ENCODE results near the gene C5orf58.

The C5orf58 gene, protein sequence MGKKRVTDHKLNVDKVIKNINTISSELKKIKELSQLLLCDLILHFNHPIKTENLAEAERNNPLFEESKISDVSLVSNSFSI

DNA sequence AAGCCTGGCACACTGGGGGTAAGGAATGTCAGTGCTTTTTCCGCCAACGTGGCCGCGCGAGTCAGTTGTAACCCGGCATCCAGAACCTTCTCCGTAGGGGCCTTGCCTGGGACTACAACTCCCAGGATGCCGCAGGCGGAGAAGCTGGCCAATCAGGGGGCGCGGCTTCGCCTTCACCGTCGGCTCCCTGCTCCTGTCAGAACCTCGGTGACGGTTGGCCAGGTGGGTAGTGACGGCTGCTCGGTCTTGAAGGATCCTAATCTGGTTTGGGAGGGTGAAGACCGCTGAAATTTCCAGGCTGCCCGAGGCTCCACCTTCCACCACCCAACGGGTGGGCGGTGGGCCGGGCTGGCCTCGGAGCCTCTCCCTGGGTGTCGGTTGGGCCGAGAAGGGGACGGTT, at the start of gene C5orf58:
Gene C5orf58, plus strand, starts transcription at position 200 of the 400 bp plus-strand sequence. CDS start 1,992 bp downstream, outside the sequence.
- DNase-seq = no peak

DNA sequence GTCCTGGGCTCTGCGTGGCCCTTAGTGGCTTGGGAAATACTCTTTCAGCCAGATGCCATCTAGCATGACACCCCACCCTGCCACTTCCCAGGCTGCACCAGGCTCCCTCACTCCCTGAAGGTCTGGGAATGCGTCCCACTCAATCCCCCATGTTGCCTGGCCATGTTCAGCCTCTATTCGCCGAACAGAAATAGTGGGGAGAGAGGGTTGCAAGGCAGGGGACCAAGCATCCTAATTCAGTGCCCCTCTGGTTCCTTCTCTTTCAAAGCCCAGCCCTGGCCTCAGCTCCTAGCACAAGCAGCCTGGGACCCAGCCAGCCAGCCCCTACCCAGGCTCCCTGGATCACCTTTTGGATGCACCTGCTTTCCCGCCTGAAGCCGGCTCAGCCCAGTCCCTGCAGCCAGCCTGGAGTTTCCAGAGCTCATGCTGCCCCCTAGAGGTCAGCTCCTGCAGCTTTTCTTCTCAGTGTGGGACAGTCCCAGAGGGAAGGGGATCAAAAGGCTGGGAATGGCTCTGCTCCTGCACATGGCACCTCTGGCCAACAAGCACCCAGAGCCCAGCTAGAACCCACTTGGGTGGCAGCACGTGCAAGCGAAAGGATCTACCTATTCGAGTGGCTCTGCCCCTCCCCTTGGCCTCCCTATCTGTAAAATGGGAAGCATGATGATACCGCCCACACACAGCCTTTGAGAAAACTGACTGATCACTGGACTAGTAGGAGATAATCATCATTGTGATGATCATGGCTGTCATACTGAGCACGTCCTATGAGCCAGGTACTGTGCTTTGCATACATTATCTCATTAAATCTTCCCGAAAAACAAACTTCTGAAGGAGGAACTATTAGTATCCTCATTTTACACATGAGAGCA, 48.7 kb upstream of the C5orf58 start:
- DNase-seq = no peak

DNA sequence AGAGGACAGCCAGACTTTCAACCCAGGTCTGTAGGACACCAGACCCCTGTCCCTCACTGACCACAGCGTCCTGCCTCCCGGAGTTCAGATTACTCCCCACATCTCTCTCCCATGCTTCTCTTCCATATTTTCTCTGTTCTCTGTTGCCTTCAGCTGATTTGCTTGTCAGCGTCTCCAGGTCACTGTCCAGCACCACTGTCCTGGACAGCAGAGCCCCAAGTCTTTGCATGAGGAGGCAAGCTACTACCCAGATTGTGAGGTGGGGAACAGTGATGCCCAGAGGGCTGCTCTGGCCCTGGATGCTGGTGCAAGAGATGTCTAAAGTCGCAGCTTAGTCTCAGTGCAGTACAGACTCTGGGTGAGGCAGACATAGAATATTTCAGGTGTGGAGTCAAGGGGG, 48.0 kb upstream of the C5orf58 start:
- no peak for DNase-seq

DNA sequence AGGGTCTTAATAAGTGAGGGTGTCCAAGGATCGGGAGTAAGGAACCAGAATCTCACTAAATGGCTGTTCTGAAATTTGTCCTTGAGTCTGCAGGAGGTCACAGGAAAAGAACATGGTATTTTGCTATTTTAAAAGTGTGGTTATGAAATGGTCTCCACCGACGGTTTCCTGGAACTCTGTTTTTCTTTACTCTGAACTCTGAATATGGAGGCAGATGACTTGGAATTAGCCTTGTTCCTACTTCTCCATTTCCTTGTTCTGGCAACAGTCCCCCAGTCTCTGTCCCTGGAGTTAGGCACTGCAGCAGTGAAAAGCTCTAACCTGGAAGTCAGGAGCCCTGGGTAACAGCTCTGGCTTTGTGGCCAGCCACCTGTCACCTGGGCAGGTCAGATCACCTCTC, 46.6 kb upstream of the C5orf58 start:
- DNase-seq = no peak

DNA sequence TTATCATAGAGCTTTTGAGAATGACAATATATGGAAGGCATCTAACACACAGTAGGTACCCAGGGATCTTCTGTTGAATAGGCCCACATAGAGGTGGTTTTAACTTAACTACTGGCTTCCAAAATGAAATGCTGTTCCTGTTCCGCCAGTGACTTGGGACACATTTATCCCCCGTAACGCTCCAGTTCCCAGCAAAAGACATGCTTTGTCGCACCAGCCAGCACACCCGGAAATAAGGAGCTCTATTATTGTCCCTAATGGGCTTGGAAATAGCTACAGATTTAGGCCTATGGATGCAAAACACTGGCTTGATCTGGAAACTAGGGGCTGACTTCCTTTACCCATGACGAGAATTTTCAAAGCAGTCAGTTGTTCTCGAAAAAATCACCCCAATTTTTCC, 45.9 kb upstream of the C5orf58 start:
- DNase-seq = no peak

DNA sequence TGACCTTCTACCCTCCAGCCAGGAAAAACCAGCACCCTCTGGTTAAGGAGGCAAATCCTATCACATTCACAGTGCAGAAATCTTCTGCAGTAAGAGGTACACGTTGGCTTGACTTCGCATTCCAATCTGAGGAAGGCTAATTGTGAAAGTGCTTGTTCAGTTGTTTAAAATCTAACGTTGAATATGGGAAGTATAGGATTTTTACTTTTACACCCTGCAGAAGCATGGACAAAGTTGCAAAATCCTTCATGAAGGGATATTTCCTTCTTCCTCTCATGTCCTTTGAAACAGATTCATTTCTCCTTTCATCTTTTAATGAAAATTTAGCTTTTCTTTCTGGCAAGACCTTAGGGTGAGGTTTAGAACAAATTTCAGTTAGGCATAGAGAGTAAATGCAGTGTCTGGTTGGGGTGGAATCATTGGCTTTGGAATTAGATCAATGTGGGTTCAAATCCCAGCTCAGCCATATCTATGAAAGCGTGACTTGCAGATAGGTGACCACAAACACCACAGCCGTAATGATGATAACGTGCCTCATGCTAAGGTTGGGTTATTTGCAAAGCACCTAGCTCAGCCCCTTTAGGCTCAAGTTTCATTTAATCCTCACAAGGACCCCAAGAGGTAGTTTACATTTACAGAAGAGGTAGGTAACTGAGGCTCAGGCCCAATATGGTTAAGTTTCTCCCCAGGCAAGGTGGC, 42.2 kb upstream of the C5orf58 start:
- DNase-seq = no peak

DNA sequence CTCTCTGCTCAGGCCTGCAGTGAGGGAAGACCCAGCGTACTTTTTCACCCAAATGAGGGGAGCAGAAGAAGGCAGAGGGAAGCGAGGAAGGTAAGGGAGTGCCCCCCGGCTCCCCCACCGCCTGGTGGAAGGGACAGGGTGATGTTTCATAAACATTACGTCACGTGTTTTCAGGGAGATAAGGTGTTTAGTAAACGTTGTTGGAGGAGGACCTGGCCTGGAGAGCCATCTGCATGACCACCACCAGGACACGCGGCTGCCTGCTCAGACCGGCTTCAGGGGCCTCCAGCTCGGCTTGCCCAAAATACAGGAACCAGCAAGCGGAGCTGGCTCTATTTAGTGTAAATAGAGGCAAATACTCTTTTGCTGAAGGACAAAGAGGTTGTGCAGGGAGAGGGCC, 40.0 kb upstream of the C5orf58 start:
- no peak for DNase-seq

DNA sequence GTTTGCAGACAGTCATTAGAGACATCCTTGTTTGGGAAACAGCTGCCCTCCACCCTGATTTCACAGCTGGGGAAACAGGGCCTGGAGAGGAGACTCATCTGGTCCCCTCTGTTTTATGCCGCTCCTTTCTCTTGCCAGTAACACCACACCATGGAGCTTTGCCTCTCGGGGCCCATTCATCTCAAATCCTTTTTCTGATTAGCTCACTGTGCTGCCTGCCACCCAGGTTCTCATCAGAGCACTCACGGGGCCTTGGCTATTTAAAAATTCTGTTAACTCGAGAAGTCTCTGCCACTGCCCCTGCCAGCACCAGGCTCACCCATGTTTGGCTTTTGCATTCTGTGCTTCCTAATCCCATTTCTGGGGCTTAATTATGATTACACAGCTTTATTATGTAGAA, 36.8 kb upstream of the C5orf58 start:
- no peak for DNase-seq

DNA sequence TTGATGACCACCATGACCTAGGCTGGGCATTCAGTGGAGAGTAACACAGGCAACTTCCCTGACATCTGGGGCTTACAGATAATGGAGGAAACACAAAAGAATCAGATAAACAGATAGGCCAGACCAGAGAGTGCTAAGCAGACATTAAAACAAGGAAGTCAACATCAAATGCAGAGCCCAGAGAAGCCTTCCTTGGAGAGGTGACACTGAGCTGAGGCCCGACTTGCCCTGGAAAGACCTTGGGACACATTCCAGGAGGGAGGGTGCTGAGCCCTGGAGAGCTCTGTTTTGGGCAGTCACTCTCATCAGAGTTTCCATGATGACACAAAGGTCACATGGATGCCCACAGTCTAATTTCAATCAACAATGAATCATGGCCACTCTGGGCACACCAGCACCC, 31.9 kb upstream of the C5orf58 start:
- no peak for DNase-seq

DNA sequence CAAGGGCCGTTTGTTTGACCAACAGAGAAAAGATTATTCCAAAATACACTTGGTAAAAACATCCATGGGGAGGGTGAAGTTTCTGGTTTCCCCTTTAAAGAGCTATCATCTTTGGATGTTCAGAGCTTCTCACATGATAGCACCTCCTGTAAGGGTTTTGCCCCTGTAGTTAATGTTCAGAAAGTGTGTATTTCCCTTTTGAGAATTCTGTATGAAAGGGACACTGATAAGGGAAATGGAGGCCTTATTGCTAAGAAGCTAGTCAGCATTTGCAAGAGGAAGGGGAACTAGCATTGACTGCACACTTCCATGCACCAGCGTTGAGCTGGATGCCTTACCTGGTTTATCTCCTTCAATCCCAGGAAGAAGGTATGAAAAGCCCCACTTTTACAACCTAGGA, 31.5 kb upstream of the C5orf58 start:
- no peak for DNase-seq

DNA sequence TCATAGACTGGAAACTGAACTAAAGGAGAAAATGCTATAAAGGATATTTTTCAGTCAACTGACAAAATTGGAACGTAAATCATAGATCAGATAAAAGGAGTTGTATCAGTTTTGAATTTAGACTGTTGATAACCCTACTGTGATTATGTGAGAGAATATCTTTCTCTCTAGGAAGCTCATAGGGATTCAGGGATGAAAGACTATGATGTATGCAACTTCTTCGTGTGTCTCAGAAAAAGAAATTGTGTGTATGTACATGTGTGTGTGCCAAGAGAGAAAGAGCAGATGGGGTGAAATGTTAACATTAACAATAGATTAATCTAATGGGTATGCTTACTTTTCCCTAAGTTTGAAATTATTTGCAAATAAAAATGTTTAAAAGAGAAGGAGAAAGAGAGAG, 30.7 kb upstream of the C5orf58 start:
- no peak for DNase-seq

DNA sequence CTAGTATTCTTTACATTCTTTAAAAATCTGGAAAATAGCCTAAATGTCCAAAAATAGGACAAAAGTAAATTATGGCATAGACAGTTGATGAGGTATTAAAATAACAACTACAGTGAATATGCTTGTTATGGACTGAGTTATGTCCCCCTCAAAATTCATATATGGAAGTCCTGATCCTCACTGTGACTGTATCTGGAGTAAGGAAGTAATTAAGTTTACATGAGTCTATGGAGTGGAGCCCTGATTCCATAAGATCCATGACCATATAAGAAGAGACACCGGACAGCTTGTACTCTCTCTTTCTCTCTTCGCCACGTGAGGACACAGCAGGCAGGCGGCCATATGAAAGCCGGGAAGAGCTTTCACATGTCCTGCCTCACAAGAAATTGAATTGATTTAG, 28.6 kb upstream of the C5orf58 start:
- DNase-seq = no peak

DNA sequence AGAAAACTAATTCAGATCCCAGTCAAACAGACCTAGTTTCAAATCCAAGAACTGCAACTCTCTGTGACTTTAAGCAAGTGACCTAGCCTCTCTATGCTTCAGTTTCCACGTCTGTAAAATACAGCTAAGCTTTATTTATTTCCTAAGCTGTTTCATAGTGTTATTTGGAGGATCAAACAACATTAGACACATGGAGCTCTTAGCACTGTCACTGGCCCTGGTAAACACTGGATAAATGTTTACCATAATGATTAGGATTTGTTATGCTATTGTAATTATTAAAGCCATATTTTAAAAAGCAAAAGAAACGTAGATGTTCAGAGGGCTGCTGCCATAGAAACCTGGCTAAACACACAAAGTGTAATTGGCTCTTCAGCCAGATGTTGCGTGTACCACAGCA, 26.6 kb upstream of the C5orf58 start:
- DNase-seq = no peak

DNA sequence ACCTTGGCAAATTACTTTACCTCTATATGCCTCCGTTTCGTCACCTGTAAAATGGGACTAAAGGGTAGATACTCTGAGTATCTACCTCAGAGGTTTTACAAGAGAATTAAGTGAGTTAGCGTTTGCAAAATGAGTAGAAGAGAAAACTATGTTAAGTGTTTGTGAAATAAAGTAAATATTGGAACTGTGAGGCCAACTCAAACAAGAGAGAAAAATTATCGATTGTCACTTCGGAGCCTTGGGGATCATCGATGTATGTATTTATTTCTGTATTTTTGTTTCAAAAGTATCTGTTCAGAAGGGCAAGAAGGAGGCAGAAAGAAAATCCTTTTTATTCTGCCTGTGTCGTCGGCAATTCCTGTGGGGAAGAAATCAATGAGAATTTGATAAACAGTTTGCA, 25.8 kb upstream of the C5orf58 start:
- DNase-seq = no peak

DNA sequence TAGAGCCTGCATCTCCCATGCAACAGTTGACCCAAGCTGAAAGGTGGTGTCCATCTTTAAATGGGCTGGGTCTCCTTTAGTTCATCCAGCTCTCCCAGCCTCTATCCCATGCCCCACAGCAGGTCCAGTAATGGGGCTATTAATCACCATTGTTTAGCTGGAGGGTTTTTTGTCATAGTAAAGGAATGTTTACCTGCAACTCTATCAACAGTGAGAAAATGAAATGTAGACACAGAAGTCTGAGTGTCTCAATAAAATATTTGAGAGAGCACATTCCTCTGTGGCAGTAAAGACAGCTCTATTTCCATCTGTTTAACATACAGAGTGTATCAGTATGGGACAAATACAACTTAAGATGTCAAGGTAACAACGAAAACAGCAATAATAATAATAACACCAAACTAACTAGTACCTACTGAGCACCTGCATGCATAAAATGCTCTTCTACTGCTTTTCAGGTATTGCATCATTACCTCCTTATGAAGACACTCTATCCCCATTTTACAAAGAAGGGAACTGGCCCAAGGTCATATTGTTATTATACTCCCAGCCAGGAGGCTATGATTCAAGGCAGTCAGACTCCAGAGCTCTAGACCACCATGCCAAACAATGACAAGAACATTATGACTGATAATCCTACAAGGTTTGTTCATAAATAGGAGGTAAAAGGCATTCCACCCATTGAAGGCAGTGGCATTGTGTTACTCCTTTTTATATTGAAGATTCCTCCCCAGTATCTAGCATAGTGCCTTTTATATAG, 21.0 kb upstream of the C5orf58 start:
- no peak for DNase-seq

DNA sequence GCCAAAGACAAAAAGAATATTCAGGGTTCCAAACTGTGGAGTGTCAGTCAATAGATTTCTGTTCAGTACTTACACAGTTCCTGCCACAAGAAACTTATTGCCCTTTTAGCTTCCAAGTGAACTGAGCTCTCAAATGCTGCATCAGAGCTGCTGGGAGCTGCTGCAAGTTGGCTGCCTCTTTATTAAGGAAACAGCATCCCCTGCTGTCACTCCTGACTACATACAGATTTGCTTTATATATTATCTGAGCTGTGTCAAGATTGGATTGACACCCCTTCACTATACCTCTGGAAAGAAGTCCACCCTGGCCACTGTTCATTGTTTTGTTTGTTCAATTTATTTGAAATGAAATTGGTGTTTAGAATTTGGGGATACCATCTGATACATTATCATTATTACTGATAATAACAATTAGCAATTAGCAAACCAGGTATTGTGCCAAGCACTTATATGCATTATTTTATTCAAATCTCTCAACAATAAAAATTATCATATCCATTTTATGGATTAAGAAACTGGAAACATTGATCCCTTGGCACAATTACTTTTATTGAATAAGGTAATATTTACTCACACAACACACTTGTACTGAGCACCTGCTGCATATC, 16.4 kb upstream of the C5orf58 start:
- DNase-seq = no peak

DNA sequence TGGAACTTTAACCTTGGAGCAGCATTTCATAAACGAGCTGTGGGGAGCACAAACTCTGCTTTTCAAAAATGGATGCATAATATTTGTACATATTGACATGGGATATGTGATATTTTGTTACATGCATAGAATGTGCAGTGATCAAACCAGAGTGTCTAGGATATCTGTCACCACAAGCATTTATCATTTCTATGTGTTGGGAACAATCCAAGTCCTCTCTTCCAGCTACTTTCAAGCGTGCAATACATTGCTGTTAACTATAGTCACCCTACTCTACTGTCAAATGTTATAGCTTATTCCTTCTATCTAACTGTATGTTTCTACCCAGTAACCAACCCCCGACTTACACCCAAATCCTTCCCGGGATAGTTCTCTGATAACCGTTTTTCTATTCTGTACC, 15.0 kb upstream of the C5orf58 start:
- no peak for DNase-seq

DNA sequence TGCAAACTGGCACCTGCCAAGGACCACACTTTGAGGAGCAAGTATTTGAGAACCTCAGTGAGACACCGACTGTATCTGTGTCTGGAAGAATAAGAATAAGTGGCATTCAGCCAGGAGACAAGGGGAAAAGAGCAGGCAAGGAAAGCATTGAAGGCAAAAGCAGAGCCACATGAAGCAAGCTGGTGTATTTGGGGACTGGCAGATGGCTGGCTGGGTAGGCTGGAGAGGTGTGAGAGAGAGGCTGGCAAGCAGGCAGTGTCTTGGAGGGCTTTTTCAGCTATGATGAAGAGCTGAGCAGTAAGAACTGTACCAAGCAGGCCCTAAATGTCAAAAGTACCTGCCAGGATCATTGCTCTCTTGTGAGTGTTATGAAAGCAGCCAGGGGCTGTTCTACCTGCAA, 14.1 kb upstream of the C5orf58 start:
- no peak for DNase-seq

DNA sequence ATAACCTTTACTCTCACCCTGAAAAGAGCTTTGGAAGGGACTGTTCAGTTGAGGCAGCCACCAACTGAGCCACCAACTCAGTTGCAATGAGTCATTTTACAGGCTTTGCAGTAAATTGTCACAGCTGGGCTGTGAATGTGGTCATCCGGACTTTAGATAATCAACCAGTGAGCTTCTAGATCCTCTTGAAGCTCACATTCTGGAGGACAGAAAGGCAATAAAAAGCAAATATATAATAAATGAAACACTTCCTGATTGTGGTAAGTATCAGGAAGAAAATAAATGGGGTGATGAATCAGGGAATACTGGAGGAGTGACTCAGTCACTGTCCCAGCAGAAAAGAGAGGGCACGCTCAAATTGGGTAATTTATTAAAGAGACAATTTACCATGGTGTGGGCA, 13.2 kb upstream of the C5orf58 start:
- no peak for DNase-seq

DNA sequence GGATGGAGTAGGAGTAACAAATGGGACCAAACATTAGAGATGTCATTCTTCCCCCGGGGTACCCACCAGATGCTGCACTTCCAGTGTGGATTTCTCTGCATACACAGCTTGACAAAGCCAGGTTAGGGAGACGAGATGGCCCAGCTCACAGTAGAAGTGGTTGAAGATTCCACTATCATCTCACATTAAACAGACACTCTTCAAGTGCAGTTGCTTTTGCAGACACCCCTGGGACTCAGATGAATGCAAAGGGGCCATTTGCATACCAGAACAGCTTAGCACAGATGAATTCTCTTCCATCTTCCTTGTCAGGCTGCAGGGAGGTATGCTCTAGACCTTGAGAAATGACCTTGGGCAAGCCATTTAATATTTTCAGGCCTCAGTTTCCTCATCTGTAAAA, 12.6 kb upstream of the C5orf58 start:
- DNase-seq = no peak

DNA sequence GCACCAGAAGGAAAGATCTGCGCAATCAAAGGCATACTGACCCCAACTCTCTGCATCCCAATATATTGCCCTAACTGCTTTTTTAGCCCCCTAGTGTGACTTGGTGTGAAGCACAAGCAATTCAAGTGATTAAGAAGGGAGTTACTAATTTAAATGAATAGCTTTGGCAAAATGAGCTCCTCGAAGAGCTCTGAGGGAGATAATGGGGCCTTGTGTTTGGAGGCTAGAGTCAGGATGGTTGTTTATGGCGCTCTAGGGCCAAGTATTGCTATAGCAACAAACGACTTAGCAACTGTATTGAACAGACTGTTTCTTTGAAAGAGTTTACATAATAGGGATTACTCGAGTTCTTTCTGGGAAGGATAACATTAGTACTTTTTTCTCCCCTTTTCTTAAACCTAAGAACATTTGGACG, 11.5 kb upstream of the C5orf58 start:
- no peak for DNase-seq

DNA sequence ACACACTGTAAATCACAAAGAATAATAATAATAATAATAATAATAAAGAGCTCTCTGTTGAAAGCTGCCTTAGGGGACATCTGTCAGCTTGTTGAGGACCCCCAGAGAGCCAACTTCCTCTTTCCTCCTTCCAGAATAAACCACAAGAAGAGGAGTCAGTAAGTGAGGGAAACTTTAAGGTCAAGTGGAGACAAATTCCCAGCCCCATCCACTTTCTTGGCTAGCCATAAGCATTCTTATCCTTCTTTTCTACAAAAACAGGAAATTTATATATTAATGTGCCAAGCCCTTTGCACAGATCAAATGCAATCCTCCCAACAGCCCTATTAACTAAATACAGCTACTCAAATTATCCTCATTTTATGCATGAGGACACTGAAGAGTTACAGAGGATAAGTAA, 9.4 kb upstream of the C5orf58 start:
- no peak for DNase-seq

DNA sequence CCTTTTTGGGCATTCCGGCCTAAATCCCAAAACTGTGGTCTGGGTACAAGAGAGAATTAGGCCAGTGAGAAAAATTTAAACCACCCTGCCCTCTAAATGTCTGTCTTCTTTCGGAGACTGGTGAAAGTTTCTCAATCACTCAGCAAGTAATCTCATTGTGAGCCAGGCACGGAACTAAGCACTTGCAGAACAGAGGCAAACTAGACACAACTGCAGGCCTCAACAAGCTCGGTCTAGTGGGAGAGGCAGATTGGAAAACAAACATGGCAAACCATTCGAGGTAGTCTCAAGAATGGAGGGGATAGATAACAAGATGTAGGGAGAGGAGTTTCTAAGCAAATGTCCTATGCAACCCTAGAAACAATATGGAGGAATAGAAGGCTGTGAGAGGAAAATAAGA, 8.9 kb upstream of the C5orf58 start:
- DNase-seq = no peak

Data from DMS79 (cell line).